ENCODE measurements around the gene COX4I2.

- TF ChIP-seq CTCF (conservative IDR thresholded peaks at IDR 0.05; ENCODE audit: low read depth, low read length) (no peak), EZH2phosphoT487 (IDR thresholded peaks at IDR 0.05; ENCODE audit: borderline replicate concordance, low read length) (no peak)
These were observed 15.2 kb downstream of the COX4I2 start for GRCh38 chr20:31652917-31653396.

All from PC-3 (cell line).